Transverse colon (tissue), 4 donors: ENCODE results near the gene RGS2. TPM values are rescaled to one million over a fixed set of nuclear protein-coding genes. Genes with fewer than 3 reads are reported as not detected.
A peak's percentile ranks its signal among the peaks of the same experiment; 100 is the strongest.

ENCODE experiments used
- DNase-seq: peaks from one replicate; pipeline ENCODE4 v3.0.0-alpha.2; 2019
- H3K27ac ChIP-seq, 4 donors: fragments of 200-600 bp; sonication (generic); 2 replicates each; pipeline ENCODE4 v1.5.1; 2016 to 2018; ENCODE audit warnings: inconsistent platforms in 4 of 4
- H3K27me3 ChIP-seq: fragments of 200-600 bp; sonication (generic); 2 replicates; pipeline ENCODE4 v1.5.1; 2017; ENCODE audit warnings: inconsistent platforms
- H3K36me3 ChIP-seq, 4 donors: fragments of 200-600 bp; sonication (generic); 2 replicates each; pipeline ENCODE4 v1.5.1; 2017 to 2019; ENCODE audit warnings: inconsistent platforms in 4 of 4
- H3K4me1 ChIP-seq, 4 donors: fragments of 200-600 bp; sonication (generic); 2 replicates each; pipeline ENCODE4 v1.5.1; 2017 to 2020; ENCODE audit warnings: inconsistent platforms in 4 of 4
- H3K4me3 ChIP-seq, 4 donors: fragments of 200-600 bp; sonication (generic); 1 replicate in 1 of 4; 2 replicates in 3 of 4; pipeline versions ENCODE4 v1.5.1 to v1.6.1; 2017 to 2019; ENCODE audit warnings: inconsistent platforms in 4 of 4
- H3K9me3 ChIP-seq, 2 donors: fragments of 200-600 bp; sonication (generic); 2 replicates each; pipeline ENCODE4 v1.5.1; 2017 to 2019; ENCODE audit warnings: inconsistent platforms in 2 of 2
- CTCF ChIP-seq, 5 experiments: fragments of 200-600 bp in 3 of 5; fragments of 450-650 bp in 2 of 5; sonication (generic) in 3 of 5; IDR thresholded peaks; 1 replicate in 2 of 5; 2 replicates in 3 of 5; pipeline ENCODE4 v1.5.1; 2016 to 2017; ENCODE audit warnings: antibody characterized with exemption in 5 of 5, inconsistent platforms in 3 of 5, mild to moderate bottlenecking in 2 of 5, moderate library complexity in 1 of 5
- EP300 ChIP-seq: sonication (generic); formaldehyde crosslinking; IDR thresholded peaks from one replicate; pipeline ENCODE4 v1.6.1; 2017; ENCODE audit warnings: antibody characterized with exemption, low read depth
- POLR2A ChIP-seq: fragments of 450-650 bp; IDR thresholded peaks from one replicate; pipeline ENCODE4 v1.6.1; 2016; ENCODE audit warnings: antibody characterized with exemption, mild to moderate bottlenecking, moderate library complexity
- POLR2AphosphoS5 ChIP-seq, 3 donors: sonication (generic); formaldehyde crosslinking; IDR thresholded peaks; one replicate each; pipeline ENCODE4 v1.6.1; 2016; ENCODE audit warnings: antibody characterized with exemption in 3 of 3
- WGBS, 2 donors: methylation state at CpG; one replicate each; pipeline ENCODE4 v1.1.5; 2018; ENCODE audit warnings: low coverage in 1 of 2; 5-methylcytosine and 5-hydroxymethylcytosine counted together
- in situ Hi-C, 4 donors: fragments of 200-750 bp; cut with MboI; loops; one replicate each; pipeline versions ENCODE4 v1.15.0 to v1.15.1; 2017; ENCODE audit warnings: low sequenced_read_pairs in 3 of 4, low pct_ligation_motif_present in 1 of 4, low pct_unique_long_range_greater_than_20kb in 1 of 4
- intact Hi-C: fragments of 100-400 bp; cut with DNase I; formaldehyde crosslinking; loops from one replicate; pipeline ENCODE4 v1.15.1; 2023; ENCODE audit warnings: low total_unique reads
- total RNA-seq, 4 donors: library from RNA; depleted of rRNA; stranded (reverse); fragments of >200 nt; gene quantifications; one replicate each; pipeline ENCODE4 v1.1.0, GENCODE V29; 2016

The RGS2 gene
- total RNA-seq, 4 donors from 2014 or later = 22.1 to 132 (median 68.9) TPM

GRCh38 chr1:192814805-192815204 lies 6.0 kb downstream of the RGS2 start:
- H3K27me3 ChIP-seq = no peaks in the 10 kb centered on the region
- peaks cover 0 to 9% (median 2%) of the 10 kb centered on the region in 4 donors for H3K4me1 ChIP-seq
- TF ChIP-seq EP300 (no peak), POLR2A (no peak), CTCF (IDR thresholded peaks at IDR 0.05) (no peak), POLR2AphosphoS5 (IDR thresholded peaks at IDR 0.05) (no peak)
- DNase-seq = no peak
- in situ Hi-C loops (loop anchor here in 2 of 4 donors (10.0 to 25.0 kb wide), 3 partner anchors 200 to 297 kb away; partner anchors contain the start of genes CDC73 (in 1 of the 2), GLRX2 (in 1 of the 2) and RGS1 (in 1 of the 2)), intact Hi-C loops (no loop called here)
- H3K4me3 ChIP-seq = no peak overlapping the region
- WGBS, 2 donors = 58 to 100% methylated on average over 1 of the region's 1 CpG
- H3K36me3 ChIP-seq = no peaks in the 10 kb centered on the region
- no peaks in the 10 kb centered on the region for H3K9me3 ChIP-seq
- H3K27ac ChIP-seq = peak overlapping the region in 2 of 4 donors; percentile 19 to 96

DNA sequence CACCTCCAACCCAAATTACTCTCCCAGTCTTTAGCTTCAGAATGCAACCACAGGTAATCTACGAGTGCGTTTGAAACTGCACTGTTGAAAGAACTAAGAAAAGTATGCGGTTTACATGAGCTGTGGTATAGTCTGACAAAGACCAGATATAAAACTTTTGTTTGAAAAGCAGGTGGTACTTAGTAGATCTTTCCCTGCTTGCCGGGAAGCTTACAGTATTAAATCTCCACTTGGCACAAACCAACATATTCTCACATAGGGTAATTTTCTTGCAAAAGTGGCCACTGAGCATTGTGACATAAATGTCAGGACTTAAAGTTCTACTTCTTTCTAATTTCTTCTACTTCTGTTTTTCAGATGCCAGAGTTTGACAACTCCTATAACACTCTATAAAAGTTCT lies 8.4 kb downstream of the RGS2 start:
- DNase-seq = no peak
- peaks cover 0 to 9% (median 0%) of the 10 kb centered on the region in 4 donors for H3K4me1 ChIP-seq
- intact Hi-C loops = no loop called here
- TF ChIP-seq POLR2AphosphoS5 (IDR thresholded peaks at IDR 0.05) (peak in 1 of 3 donors; percentile 49), CTCF (IDR thresholded peaks at IDR 0.05) (no peak)
- no peaks in the 10 kb centered on the region for H3K27me3 ChIP-seq
- no peaks in the 10 kb centered on the region for H3K36me3 ChIP-seq
- in situ Hi-C loops = loop anchor here in 2 of 4 donors (10.0 to 25.0 kb wide), 3 partner anchors 198 to 295 kb away; partner anchors contain the start of genes CDC73 (in 1 of the 2), GLRX2 (in 1 of the 2) and RGS1 (in 1 of the 2)
- no peaks in the 10 kb centered on the region for H3K9me3 ChIP-seq
- H3K27ac ChIP-seq = peak overlapping the region; percentile 20 to 68 (median 38)
- H3K4me3 ChIP-seq = no peak overlapping the region
- WGBS, 2 donors = 61 to 84% methylated on average over 4 of the region's 4 CpGs

DNA sequence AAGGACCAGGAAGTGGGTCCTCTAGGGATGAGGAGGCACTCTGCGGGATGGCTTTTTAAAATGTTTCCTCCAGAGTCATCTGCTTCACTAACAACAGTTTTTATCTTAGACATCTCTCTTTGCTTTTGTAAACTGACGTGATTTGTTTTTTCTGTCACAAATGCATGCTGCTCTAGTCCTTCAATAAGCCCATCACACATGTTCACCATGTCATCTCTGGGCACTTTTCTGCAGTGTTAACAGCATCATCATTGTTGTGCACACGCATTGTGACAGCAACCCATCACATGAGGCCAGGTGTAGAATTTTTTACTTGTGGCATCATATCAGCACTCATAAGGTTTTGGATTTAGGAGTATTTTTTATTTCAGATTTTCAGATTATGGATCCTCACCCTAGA lies 12.5 kb downstream of the RGS2 start:
- Histone ChIP-seq H3K27me3 (no peaks in the 10 kb centered on the region), H3K27ac (no peak overlapping the region), H3K4me1 (peaks cover 0 to 9% (median 0%) of the 10 kb centered on the region in 4 donors), H3K9me3 (no peaks in the 10 kb centered on the region), H3K4me3 (no peak overlapping the region), H3K36me3 (no peaks in the 10 kb centered on the region)
- intact Hi-C loops = no loop called here
- WGBS, 2 donors = 81 to 91% methylated on average over 3 of the region's 3 CpGs
- DNase-seq = no peak
- TF ChIP-seq CTCF (IDR thresholded peaks at IDR 0.05) = no peak
- no peak for TF ChIP-seq POLR2AphosphoS5 (IDR thresholded peaks at IDR 0.05)
- TF ChIP-seq EP300 = no peak
- no peak for TF ChIP-seq POLR2A
- in situ Hi-C loops = loop anchor here in 1 of 4 donors (25.0 kb wide), 2 partner anchors 234 to 291 kb away; partner anchors contain the start of genes CDC73, GLRX2 and RGS1

DNA sequence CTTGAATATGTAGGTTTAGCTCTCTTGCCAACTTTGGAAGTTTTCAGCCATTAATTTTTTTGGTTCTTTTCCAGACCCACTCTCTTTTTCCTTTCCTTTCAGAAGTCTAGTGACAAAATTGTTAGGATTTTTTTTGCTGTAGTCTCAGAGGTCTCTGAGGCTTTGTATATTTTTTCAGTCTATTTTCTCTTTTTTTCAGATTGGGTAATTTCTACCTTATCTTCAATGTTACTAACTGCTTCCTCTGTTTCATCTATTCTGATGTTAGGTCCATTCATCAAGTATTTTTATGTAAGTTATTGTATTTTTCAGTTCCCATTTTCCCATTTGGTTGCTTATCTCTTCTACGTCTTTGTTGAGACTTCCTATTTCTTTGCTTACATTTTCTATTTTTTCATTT lies 15.7 kb downstream of the RGS2 start:
- 0% methylated on average over 1 of the region's 1 CpG for WGBS, 2 donors
- Histone ChIP-seq H3K27ac (no peak overlapping the region), H3K9me3 (no peaks in the 10 kb centered on the region), H3K27me3 (no peaks in the 10 kb centered on the region), H3K4me1 (no peaks in the 10 kb centered on the region), H3K36me3 (no peaks in the 10 kb centered on the region), H3K4me3 (no peak overlapping the region)
- in situ Hi-C loops = loop anchor here in 1 of 4 donors (25.0 kb wide), 2 partner anchors 237 to 288 kb away; partner anchors contain the start of genes CDC73, GLRX2 and RGS1
- intact Hi-C loops = no loop called here
- TF ChIP-seq CTCF (IDR thresholded peaks at IDR 0.05) = no peak
- no peak for TF ChIP-seq POLR2AphosphoS5 (IDR thresholded peaks at IDR 0.05)
- no peak for TF ChIP-seq POLR2A
- TF ChIP-seq EP300 = no peak
- no peak for DNase-seq
